Measurements from ENCODE around the gene KCNMA1.

Gene KCNMA1

GRCh38 chr10:76945166-76945565 is 692.4 kb downstream of the KCNMA1 start:
- no peak for DNase-seq (ENCODE audit: low read depth)
- TF ChIP-seq CTCF (IDR thresholded peaks at IDR 0.05; ENCODE audit: control insufficient read depth, extremely low read depth, insufficient read depth) = no peak
- no peak overlapping the region for H3K4me3 ChIP-seq (ENCODE audit: low read depth, low read length)

GRCh38 chr10:76944640-76945039 is 693.0 kb downstream of the KCNMA1 start:
- no peak overlapping the region for H3K4me3 ChIP-seq (ENCODE audit: low read depth, low read length)
- DNase-seq (ENCODE audit: low read depth) = no peak
- no peak for TF ChIP-seq CTCF (IDR thresholded peaks at IDR 0.05; ENCODE audit: control insufficient read depth, extremely low read depth, insufficient read depth)

GRCh38 chr10:76942628-76943416 is 694.8 kb downstream of the KCNMA1 start:
- TF ChIP-seq CTCF (IDR thresholded peaks at IDR 0.05; ENCODE audit: control insufficient read depth, extremely low read depth, insufficient read depth) = no peak
- H3K4me3 ChIP-seq (ENCODE audit: low read depth, low read length) = no peak overlapping the region
- DNase-seq (ENCODE audit: low read depth) = no peak

- TF ChIP-seq CTCF (IDR thresholded peaks at IDR 0.05; ENCODE audit: control insufficient read depth, extremely low read depth, insufficient read depth) = no peak
- H3K4me3 ChIP-seq (ENCODE audit: low read depth, low read length) = no peak overlapping the region
- no peak for DNase-seq (ENCODE audit: low read depth)
Measured at GRCh38 chr10:76939933-76940468, 697.6 kb downstream of the KCNMA1 start.

- H3K4me3 ChIP-seq (ENCODE audit: low read depth, low read length) = no peak overlapping the region
- no peak for TF ChIP-seq CTCF (IDR thresholded peaks at IDR 0.05; ENCODE audit: control insufficient read depth, extremely low read depth, insufficient read depth)
- DNase-seq (ENCODE audit: low read depth) = no peak
Measured at GRCh38 chr10:76937181-76937600, 700.4 kb downstream of the KCNMA1 start.

GRCh38 chr10:76935941-76936613 is 701.5 kb downstream of the KCNMA1 start:
- no peak overlapping the region for H3K4me3 ChIP-seq (ENCODE audit: low read depth, low read length)
- TF ChIP-seq CTCF (IDR thresholded peaks at IDR 0.05; ENCODE audit: control insufficient read depth, extremely low read depth, insufficient read depth) = no peak
- DNase-seq (ENCODE audit: low read depth) = no peak

Data from LNCaP clone FGC (cell line).